ENCODE measurements around the gene AOX1.
"Not testable (repeated sequence)": the region's sequence is repeated elsewhere in the genome, so short reads cannot be mapped to it uniquely, and the experiment has no call there.

AOX1 gene

GRCh38 chr2:200585730-200586643, at the start of gene AOX1:
TSS of gene AOX1 (plus strand) at chr2:200586014. CDS start at chr2:200586109, 95 bp downstream.
- DNase-seq, result no peak

GRCh38 chr2:200538139-200538538, 47.7 kb upstream of the AOX1 start:
- DNase-seq, result no peak

- no peak for DNase-seq
Measured at GRCh38 chr2:200540793-200541192, 45.0 kb upstream of the AOX1 start.

GRCh38 chr2:200566596-200566995, 19.2 kb upstream of the AOX1 start:
- not testable (repeated sequence) for DNase-seq

DNA sequence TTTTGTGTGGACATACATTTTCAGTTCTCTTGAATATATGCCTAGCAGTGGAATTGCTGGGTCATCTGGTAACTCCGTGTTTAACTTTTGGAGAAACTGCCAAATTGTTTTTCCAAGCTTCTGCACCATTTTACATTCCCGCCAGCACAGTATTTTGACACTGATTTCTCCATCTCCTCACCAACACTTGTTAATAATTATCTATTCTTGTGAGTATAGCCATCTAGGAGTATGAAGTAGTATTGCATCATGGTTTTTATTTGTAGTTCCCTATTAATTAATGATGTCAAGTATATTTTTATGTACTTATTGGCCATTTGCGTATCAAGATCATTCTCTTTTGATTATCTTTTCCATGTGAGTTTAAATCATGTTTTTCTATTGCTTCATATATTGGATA, 17.9 kb upstream of the AOX1 start:
- DNase-seq, result no peak

- no peak for DNase-seq
Measured at GRCh38 chr2:200575957-200576356, 9.9 kb upstream of the AOX1 start.

DNA sequence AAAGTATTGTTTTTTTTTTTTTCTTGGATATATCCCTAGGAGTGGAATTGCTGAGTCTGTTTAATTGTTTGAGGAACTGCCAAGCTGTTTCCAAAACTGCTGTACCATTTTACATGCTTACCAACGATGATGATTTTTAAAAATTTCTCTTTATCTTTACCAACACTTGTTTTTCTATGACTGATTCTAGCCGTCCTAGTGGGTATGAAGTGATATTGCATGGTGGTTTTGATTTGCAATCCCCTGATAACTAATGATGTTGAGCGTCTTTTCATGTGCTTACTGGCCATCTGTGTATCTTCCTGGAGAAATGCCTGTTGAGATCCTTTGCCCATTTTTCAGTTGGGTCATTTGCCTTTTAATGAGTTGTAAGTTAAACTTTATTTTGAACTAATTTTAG, 8.8 kb upstream of the AOX1 start:
- no peak for DNase-seq

DNA sequence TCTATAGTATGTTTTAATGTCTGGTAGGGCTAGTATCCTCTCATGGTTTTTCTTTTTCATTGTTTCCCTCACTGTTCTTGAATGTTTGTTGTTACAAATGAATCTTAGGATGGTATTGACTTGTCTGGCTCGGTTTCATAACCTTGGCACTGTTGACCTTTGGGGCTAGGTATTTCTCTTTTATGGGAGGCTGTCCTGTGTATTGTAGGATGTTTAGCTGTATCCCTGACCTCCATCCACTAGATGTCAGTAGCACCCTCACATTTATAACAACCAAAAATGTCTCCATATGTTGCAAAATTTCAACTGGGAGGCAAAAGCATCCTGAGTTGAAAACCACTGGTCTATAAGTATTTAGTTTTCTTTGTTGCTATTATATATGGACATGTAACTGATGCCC, 7.0 kb upstream of the AOX1 start:
- DNase-seq, result no peak

DNA sequence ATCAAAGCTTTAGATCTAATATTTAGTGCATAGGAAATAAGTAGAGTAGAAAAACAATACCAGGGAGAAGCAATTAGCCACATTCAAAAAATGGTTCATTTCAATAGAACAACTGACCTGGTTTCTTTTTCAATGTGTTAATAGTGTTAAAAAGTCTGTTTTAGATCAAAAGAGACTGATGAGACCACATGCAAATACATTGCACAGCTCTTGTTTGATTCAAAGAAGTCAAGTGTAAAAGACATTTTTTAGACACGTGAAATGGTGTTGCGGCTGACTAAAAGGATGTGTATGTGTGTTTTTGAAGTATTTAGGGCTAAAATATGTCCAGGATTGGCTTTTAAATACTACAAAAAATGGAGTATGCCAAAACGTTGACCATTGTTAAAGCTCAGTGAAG, 1.2 kb upstream of the AOX1 start:
- no peak for DNase-seq

DNA sequence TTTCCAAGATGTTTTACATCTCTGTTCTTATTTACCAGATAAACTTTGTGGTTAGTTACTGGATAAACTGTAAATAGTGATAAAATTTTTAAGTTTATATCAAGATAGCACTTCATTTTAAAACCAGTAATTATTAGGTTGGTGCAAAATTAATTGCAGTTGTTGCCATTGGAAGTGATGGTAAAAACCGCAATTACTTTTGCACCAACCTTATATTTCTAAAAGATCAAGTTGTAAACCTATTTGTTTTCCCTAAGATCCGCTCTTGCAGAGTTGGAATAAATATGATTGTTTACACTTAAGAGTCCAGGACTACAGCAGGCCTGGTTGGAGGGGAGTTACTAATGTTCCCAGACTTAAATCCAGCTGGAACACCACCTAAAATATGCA, 479 bp upstream of the AOX1 start:
- DNase-seq, result no peak

DNA sequence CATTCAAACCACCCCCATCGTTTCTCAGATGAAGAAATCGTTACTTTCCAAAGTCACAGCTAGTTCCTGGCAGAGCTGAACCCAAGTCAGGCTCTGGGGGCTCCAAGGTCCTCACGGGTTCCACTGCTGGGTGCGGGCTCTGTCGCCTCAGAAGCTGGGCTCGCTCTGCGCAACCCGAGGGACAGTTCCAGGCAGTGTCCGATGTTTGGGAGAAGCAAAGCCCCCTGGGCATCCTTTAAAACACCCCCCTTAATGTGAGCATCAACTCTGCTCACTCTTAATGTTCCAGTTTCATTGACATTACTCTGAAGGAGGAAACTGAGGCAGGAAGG, 796 bp downstream of the AOX1 start:
- DNase-seq, result no peak

DNA sequence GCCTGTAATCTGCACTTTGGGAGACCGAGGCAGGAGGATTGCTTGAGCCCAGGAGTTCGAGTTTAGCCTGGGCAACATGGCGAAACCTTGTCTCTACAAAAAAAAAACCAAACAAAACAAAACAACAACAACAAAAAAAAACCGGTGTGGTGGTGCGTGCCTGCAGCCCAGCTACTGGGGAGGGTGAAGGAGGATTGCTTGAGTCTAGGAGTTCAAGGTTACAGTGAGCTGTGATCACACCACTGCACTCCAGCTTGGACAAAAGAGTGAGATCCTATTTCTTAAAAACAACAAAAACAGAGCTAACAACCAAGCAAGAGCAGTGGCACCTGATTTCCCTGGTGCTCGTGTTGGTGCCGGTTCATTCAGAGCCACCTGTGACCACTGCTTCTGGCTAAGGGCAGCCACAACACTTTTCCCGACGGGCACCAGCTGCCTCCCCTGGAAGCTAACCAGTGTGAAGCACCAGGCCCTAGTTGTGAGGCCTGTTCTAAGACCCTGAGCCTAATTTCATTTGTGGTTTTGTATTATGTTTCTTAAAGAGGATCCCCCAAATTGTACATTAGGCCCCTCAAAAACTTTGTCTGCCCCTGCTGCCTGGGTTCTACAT, 1.3 kb downstream of the AOX1 start:
- DNase-seq, result no peak

DNA sequence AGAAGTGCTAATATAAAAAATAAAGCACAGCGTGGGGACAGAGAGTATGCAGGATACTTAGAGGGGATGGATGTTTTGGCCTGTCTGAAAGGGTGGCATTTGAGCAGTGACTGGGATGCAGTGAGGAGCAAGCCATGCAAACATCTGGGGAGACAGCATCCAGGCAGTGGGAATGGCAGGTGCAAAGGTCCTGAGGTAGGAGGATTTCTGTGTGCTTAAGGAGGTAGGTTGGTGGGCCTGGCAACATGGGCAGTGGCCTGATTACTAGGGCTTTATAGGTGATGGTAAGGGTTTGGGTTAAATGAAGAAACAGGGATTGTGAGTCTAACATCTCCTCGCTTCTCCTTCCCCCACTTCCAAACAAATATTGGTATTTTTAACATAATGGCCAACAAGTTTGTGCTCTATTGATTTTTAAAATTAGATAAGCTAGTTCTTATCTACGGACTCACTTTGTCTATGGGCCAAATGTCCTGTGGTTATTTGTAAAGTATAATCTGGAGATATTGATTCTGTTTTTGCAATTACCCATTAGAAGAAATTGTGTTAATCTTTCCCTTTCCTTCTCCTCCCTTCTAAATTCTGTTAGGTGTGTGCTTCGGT, 2.4 kb downstream of the AOX1 start:
- no peak for DNase-seq

DNA sequence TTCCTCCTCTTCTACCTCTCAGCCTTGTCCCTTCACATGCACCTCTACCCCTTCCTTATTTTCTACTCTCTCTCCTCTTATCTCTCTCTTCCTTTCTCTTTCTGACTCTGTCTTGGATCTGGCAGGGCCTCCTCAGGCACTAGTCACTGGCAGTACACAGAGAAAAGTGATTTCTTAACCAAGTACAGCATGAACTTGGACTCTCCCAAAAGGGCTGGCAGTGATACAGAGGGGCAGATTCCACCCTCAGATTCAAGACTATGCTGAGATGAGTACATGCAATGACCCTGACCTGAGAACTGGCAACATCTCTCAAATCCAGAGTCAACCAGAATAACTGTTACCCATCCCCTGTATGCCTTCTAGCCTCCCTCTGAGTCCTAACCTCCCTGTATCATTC, 4.3 kb downstream of the AOX1 start:
- no peak for DNase-seq

DNA sequence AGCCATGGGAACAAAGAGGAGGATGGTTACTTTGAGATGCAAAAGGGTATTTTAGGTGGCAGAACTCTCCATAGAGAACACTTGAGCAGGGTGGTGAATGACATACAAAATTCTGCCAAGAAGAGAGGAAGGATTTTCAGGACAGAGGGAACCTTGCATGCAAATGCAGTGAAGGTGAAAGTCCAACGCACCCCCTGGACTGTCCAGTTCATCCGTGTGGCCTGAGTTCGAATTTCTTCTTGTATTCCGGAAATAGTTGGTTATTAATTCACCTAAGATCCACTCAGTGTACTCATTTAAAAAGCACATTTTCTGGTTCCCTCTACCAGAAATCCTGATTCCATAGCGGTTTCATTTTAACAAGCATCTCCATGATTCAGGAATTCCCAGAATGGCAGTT, 5.5 kb downstream of the AOX1 start:
- DNase-seq, result no peak

- no peak for DNase-seq
Measured at GRCh38 chr2:200592406-200593075, 6.7 kb downstream of the AOX1 start.

- DNase-seq, result no peak
Measured at GRCh38 chr2:200593905-200594304, 8.1 kb downstream of the AOX1 start.

GRCh38 chr2:200595913-200596312, 10.1 kb downstream of the AOX1 start:
- DNase-seq, result no peak

DNA sequence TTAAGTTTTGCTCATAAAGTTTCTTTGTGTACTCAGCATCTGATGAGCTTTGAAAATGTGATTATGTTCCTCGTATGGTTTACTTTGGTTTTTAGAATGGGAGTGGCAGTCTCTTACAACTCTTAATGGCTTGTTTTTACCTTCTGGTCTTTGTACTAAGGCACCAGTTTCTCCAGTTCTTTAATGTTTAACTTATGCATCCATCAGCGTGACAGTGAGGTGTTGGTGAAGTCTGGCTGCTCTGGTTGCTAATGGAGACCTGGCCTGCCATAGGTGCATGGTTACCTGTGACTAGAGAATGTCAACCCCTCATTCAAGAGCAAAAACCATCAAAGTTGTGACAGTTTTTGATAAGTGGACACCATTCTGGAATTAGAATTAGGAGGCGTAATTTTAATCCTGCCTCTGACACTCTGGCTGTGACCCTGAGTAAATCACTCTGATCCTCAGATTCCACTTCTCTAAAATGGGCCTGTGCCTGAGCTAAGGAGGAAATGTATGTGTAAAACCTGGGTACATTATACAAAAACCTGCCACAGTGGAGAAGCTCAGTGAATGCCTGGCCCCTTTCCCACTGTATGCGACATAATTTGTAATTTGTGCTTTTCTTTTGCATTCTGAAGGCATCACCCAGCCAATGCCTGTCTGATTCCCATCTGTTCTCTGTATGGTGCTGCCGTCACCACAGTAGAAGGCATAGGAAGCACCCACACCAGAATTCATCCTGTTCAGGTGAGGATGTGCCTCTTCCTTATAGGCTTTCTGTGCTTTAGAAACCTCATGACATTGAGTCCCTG, 11.2 kb downstream of the AOX1 start:
- DNase-seq, result no peak

DNA sequence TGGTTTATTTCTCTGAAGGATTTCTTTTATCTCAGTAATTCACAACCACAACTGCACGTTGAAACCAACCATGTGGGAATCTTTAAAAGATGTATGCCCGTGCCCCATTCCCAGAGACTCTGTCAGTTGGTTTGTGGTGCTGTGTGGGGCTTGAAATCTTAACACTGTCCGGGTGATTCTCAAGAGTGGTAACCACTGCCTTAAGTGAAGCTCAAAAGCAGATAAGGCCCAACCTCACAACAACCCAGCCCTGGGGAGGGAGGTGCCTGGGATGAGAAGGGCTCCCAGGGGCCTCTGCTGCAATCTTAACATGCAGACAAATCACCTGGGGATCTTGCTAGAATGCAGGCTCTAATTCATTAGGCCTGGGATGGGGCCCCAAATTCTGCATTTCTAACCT, 13.4 kb downstream of the AOX1 start:
- DNase-seq, result no peak

DNA sequence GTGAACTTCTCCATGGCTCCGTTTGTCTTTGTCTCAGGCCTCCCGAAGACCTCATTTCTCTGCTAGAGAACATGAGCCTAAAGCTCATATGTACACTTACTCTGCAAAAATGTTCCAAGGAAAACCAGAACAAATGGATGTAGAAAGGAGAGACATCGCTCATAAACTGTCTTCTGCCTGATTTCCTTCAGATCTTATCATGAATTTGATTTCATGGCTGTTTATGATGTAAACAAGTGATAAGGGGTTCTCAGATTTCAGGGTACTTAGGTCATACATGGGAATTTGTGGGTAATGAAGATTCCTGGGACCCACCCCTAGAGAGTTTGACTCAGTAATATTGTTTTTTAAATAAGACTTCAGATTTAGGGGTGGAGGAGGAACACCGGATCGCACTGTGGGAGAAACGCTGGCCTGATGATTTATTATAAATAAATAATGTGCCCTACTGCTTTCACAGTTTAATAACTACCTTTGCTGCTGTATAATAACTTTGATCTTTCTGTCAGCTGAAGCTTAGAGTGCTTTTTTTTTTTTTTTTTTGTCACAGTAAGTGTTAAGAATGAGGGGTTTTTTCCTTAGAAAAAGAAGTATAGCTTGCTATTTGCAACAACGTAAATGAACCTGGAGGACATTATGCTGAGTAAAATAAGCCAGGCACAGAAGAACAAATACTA, 14.9 kb downstream of the AOX1 start:
- DNase-seq, result no peak

GRCh38 chr2:200602584-200602983, 16.8 kb downstream of the AOX1 start:
- no peak for DNase-seq

Data from stimulated activated CD4-positive, alpha-beta T cell treated with anti-CD3 and anti-CD28 coated beads, Interleukin-2, amount 100 ng/mL, for 48 hours (primary cell).